Astrocyte of the cerebellum (primary cell): ENCODE results near the gene PGLYRP3.

Experiments
- DNase-seq: peaks from one replicate; pipeline ENCODE4 v3.0.0-alpha.2; 2011; ENCODE audit warnings: low read depth
- H3K4me3 ChIP-seq: 2 replicates; pipeline ENCODE4 v1.5.1; 2011; ENCODE audit warnings: mild to moderate bottlenecking, low read depth, low read length, moderate library complexity
- in situ Hi-C: cut with HindIII; loops from 2 replicates; pipeline ENCODE4 v1.10.0; 2017; ENCODE audit warnings: low sequenced_read_pairs
- TF ChIP-seq, protein P1 (sequence below): IDR thresholded peaks from 2 replicates; pipeline ENCODE4 v1.5.1; 2012; ENCODE audit warnings: low read length, low read depth, moderate library complexity, mild to moderate bottlenecking; ENCODE audit errors: missing control alignments

Gene PGLYRP3

DNA sequence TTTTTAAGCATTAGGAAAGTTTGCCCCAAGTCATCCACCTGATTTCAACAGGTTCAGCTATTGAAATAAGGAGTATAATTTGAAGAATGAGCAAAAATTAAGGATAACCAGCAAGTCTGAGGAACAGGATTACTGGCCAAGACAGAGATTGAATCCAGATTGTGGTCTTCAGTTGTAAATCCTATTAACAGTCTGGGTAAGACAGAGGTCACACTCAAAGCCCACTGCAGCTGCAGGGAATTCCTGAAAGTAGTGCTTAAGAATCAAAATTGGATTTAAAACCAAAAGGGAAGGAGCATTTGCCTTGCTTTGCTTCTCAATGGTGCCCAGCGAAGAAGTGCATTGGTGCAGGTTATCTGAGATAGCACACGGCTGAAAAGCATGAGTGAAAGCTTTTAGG lies 59.7 kb downstream of the PGLYRP3 start:
- no peak overlapping the region for H3K4me3 ChIP-seq
- DNase-seq = no peak
- TF ChIP-seq, protein P1, sequence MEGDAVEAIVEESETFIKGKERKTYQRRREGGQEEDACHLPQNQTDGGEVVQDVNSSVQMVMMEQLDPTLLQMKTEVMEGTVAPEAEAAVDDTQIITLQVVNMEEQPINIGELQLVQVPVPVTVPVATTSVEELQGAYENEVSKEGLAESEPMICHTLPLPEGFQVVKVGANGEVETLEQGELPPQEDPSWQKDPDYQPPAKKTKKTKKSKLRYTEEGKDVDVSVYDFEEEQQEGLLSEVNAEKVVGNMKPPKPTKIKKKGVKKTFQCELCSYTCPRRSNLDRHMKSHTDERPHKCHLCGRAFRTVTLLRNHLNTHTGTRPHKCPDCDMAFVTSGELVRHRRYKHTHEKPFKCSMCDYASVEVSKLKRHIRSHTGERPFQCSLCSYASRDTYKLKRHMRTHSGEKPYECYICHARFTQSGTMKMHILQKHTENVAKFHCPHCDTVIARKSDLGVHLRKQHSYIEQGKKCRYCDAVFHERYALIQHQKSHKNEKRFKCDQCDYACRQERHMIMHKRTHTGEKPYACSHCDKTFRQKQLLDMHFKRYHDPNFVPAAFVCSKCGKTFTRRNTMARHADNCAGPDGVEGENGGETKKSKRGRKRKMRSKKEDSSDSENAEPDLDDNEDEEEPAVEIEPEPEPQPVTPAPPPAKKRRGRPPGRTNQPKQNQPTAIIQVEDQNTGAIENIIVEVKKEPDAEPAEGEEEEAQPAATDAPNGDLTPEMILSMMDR = no peak
- in situ Hi-C loops = no loop called here

DNA sequence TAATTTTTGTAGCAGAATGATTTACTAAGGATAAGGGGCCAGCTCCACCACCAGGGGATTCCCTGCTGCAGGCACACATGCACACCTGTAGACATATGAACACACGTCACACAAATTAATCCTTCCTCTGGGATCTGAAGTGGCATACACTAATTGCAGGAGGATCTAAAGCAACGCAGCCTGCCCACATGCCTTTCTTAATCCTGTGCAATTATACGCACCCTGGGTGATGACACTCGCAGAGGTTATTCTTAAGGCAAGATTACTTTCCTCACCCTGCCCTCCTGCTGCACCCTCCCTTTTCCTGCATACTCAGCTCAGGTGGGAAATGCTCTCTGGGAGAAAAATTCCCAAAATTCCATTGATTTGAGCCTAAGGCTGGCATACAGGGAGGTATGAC lies 60.8 kb downstream of the PGLYRP3 start:
- H3K4me3 ChIP-seq = no peak overlapping the region
- DNase-seq = no peak
- TF ChIP-seq, protein P1 = no peak
- in situ Hi-C loops = no loop called here

DNA sequence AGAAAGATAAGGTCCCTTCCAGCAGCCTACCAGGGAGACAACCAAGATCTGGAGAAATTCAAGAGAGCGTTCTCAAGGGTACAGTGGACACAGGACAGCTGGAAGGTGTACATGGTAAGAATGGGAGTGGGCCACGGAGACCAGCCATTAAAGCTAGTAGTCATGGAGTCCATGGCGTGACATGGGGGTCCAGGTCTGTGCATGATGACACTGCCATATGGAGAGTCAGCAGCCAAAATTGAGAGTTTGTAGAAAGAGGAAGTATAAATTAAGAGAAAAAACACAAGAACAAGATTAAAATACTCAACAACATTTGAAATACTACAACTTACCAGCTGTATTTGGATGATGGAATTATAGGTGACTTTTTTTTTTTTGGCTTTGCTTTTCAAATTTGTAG lies 61.2 kb downstream of the PGLYRP3 start:
- DNase-seq = no peak
- TF ChIP-seq, protein P1 = no peak
- in situ Hi-C loops = no loop called here
- H3K4me3 ChIP-seq = no peak overlapping the region

DNA sequence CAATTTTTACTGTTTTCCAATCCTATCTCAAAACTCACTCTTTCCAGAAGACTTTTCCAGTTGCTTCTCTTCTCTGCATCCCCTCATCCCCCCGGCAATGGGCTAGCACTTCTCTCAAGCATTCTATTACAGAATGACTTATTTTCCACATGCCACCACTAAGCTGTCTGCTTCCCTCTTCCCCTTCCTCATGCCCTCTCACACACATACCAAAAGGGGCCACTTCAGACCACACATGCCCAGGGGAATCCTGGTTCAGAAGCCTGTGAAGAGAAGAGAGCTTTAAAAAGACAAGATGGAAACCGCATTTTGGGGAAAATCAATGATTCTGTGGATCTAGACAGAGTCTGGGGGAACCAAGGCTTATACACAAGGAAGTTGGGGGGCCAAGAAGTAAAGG lies 61.7 kb downstream of the PGLYRP3 start:
- DNase-seq = no peak
- in situ Hi-C loops = no loop called here
- no peak overlapping the region for H3K4me3 ChIP-seq
- TF ChIP-seq, protein P1 = no peak

DNA sequence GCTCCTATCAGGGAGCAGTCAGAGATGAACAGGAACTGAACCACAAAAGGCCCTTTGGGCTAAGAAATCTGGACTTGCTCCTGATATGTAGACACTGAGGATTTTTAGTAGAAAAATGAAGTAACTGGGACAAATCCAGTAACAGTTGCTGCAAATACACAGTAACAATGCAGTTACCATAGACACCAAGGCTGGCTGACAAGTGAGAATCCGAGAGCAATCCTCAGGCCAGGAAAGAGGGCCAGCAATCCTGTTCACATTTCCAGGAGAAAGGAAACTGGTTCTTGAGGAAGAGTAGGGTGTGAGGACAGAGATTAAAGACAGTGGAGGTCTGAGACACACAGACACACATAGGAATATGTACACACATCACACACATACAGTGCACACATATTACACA lies 62.6 kb downstream of the PGLYRP3 start:
- no peak for DNase-seq
- in situ Hi-C loops = no loop called here
- TF ChIP-seq, protein P1 = no peak
- H3K4me3 ChIP-seq = no peak overlapping the region

DNA sequence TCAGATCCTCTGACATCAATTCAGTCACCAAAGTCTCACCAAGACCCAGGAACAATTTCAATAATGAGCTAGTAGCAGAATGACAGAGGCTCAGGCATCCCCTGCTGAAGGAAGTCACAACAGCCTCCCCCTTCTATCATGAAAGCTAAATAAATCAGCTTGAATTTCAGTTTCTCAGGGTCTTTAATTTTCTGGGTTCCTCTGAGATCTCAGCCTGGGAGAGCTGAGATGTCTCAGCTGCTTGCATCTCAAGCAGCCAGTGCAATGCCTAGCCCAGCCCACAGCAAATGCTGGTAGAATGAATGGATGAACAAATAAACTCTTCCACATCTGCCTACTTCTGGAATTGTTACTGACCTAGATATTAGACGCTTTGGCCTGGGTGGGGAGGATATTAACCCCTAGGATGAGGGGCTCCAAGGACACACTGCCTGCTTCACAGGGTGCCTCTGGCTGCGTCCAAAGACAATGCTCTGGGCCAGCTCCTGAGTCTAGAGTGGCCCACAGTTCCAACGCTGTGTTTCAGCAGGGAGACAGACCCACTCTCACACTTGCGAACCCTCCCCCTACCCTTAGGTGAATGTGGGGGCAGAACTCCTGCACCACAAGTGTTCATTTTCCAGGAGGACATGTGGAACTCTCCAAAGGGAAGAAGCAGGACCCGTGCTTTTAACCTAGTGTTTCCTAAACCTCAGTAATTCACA lies 64.4 kb downstream of the PGLYRP3 start:
- no peak for DNase-seq
- no peak overlapping the region for H3K4me3 ChIP-seq
- TF ChIP-seq, protein P1 = no peak
- in situ Hi-C loops = no loop called here
